Body of pancreas (tissue), 4 donors: ENCODE results near the gene BRSK1. TPM values are rescaled to one million over a fixed set of nuclear protein-coding genes. Genes with fewer than 3 reads are reported as not detected.
"Not testable (repeated sequence)": the region's sequence is repeated elsewhere in the genome, so short reads cannot be mapped to it uniquely, and the experiment has no call there.

ENCODE experiments used
- ATAC-seq: fragments of 150-250 bp; one replicate; pipeline ENCODE4 v1.9.1; 2016
- DNase-seq, 4 donors: peaks; one replicate each; pipeline ENCODE4 v3.0.0-alpha.2; 2019
- H3K27ac ChIP-seq, 4 donors: fragments of 200-600 bp; sonication (generic); 1 replicate in 3 of 4; 2 replicates in 1 of 4; pipeline versions ENCODE4 v1.5.1 to v1.6.1; 2016 to 2019; ENCODE audit warnings: mild to moderate bottlenecking in 1 of 4, mixed read lengths in 1 of 4, moderate library complexity in 1 of 4
- H3K27me3 ChIP-seq, 2 donors: fragments of 200-600 bp; sonication (generic); one replicate each; pipeline ENCODE4 v1.6.0; 2016; ENCODE audit warnings: mild to moderate bottlenecking in 1 of 2
- H3K36me3 ChIP-seq, 2 donors: fragments of 200-600 bp; sonication (generic); replicated peaks in 1 of 2; 2 replicates each; pipeline ENCODE4 v1.5.1; 2016; ENCODE audit warnings: low read depth in 2 of 2; ENCODE audit not compliant: insufficient read depth in 1 of 2
- H3K4me1 ChIP-seq: fragments of 200-600 bp; sonication (generic); one replicate; pipeline ENCODE4 v1.6.0; 2016
- H3K4me3 ChIP-seq, 2 donors: fragments of 200-600 bp; sonication (generic); 1 replicate in 1 of 2; 2 replicates in 1 of 2; pipeline ENCODE4 v1.5.1; 2016 to 2019
- H3K9me3 ChIP-seq, 3 donors: fragments of 200-600 bp; sonication (generic); 1 replicate in 2 of 3; 2 replicates in 1 of 3; pipeline ENCODE4 v1.5.1; 2016
- POLR2A ChIP-seq, 3 donors: fragments of 450-650 bp; IDR thresholded peaks; one replicate each; pipeline ENCODE4 v1.6.1; 2016; ENCODE audit warnings: antibody characterized with exemption in 3 of 3, mild to moderate bottlenecking in 2 of 3
- WGBS, 2 donors: methylation state at CpG; one replicate each; pipeline ENCODE4 v1.1.5; 2017; 5-methylcytosine and 5-hydroxymethylcytosine counted together
- intact Hi-C: fragments of 100-400 bp; cut with DNase I; formaldehyde crosslinking; loops from one replicate; pipeline ENCODE4 v1.15.1; 2023
- total RNA-seq, 2 donors: library from RNA; depleted of rRNA; stranded (reverse); fragments of >200 nt; gene quantifications; one replicate each; pipeline ENCODE4 v1.1.0, GENCODE V29; 2016
- TF ChIP-seq, protein P1 (sequence below), 7 experiments: fragments of 450-650 bp in 4 of 7; fragments of 200-600 bp in 3 of 7; sonication (generic) in 3 of 7; IDR thresholded peaks; one replicate each; pipeline ENCODE4 v1.5.1; 2016 to 2019; ENCODE audit warnings: antibody characterized with exemption in 7 of 7

BRSK1 gene
- total RNA-seq, 2 donors from 2014 or later: 0.66 to 1.0 TPM

DNA sequence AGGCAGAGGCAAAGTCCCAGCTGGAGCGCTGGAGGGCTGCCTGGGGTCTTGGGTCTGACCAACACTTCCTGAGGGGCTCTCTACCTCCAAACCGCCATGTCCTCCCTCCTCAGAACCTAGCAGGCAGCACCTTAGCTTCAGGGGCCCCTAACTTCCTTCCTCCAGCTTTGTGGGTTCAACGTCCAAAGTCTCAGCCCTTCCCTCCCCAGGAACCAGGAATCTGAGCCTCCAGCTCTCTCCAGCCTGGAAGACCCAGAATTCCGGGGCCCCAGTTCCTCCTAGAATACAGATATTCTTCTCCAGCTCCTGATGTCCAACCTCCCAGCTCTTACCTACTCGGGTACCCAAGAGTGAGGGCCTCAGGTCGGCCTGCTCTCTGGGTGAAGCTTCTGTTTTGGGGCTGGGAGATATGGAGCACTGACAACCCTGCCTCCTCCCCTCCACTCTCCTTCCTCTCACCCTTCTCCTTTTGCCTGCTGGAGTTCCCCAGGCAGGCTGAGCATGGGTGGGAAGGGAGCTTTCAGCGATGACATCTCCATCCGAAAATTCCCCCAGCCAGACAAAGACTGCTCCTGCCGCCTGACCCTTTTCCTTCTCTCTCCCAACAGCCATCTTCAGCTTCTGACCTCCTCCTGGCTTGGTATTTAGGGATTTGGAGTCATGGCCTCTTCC lies 37.8 kb downstream of the BRSK1 start:
- Histone ChIP-seq H3K4me1 (no peaks in the 10 kb centered on the region), H3K4me3 (no peak overlapping the region), H3K27me3 (no peaks in the 10 kb centered on the region), H3K9me3 (no peaks in the 10 kb centered on the region), H3K36me3 (no peaks in the 10 kb centered on the region), H3K27ac (no peak overlapping the region)
- intact Hi-C loops: no loop called here
- DNase-seq (no peak), ATAC-seq (no peak)
- no peak for TF ChIP-seq POLR2A (IDR thresholded peaks at IDR 0.05)
- TF ChIP-seq, protein P1, sequence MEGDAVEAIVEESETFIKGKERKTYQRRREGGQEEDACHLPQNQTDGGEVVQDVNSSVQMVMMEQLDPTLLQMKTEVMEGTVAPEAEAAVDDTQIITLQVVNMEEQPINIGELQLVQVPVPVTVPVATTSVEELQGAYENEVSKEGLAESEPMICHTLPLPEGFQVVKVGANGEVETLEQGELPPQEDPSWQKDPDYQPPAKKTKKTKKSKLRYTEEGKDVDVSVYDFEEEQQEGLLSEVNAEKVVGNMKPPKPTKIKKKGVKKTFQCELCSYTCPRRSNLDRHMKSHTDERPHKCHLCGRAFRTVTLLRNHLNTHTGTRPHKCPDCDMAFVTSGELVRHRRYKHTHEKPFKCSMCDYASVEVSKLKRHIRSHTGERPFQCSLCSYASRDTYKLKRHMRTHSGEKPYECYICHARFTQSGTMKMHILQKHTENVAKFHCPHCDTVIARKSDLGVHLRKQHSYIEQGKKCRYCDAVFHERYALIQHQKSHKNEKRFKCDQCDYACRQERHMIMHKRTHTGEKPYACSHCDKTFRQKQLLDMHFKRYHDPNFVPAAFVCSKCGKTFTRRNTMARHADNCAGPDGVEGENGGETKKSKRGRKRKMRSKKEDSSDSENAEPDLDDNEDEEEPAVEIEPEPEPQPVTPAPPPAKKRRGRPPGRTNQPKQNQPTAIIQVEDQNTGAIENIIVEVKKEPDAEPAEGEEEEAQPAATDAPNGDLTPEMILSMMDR (IDR thresholded peaks at IDR 0.05): no peak
- WGBS, 2 donors: 60 to 66% methylated on average over 9 of the region's 9 CpGs

DNA sequence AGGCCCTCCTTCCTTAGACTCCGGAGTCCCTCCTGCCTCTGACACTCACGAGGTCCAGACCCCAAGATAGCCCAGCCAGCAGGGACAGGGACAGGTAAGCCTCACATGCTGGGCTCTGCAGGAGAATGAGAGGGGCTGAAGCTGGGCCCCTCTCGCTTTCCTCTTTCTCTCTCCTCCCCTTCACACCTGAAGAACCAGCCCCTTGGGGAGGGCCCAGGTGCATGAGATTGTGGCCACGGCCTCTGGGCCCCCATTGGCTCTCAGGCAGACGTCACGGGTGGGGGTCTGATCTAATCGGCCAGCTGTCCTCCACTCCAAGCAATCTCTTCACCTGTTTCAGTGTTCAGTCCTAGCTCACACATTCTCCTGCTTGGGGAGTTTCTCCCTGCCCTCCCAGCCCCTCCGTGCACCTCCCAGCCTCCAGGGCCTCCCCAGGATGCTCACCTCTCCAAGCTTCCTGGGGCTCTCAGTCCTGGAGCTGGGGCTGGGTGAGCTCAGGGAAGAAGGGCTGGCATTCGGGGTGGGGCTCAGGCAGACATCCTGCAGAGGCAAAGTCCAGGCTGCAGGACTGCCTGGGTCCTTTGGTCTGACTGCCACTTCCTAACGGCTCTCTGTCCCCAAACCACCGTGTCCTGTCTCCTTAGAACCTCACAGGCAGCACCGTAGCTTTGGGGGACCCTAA lies 38.5 kb downstream of the BRSK1 start:
- WGBS, 2 donors: 32 to 34% methylated on average over 8 to 12 of the region's 12 CpGs
- Histone ChIP-seq H3K36me3 (no peaks in the 10 kb centered on the region), H3K4me3 (no peak overlapping the region), H3K27me3 (no peaks in the 10 kb centered on the region), H3K27ac (no peak overlapping the region), H3K9me3 (no peaks in the 10 kb centered on the region), H3K4me1 (no peaks in the 10 kb centered on the region)
- no peak for DNase-seq
- TF ChIP-seq, protein P1 (IDR thresholded peaks at IDR 0.05): no peak
- TF ChIP-seq POLR2A (IDR thresholded peaks at IDR 0.05): no peak
- ATAC-seq: no peak
- intact Hi-C loops: no loop called here

DNA sequence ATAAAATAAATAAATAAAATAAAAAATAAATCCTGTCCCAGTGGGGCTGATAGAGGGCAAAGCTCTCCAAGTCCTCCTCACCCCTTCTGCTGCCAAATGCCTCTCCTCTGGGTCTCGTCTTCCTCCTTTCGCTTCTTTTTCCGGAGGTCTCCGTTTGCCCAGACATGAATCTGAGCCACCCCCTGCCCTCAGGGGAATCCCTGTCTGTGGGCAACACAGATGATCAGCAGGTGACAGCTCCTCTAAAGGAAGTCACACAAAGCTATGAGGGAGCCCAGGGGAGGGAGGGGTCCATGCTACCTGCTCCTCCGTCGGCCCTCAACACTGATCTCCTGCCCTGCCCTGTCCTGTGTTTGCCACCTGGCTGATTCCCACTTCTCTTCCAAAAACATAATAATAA lies 40.9 kb downstream of the BRSK1 start:
- no peaks in the 10 kb centered on the region for H3K4me1 ChIP-seq
- DNase-seq (no peak), ATAC-seq (no peak)
- WGBS, 2 donors: 72 to 86% methylated on average over 6 of the region's 6 CpGs
- H3K36me3 ChIP-seq: no peaks in the 10 kb centered on the region
- no peak for TF ChIP-seq POLR2A (IDR thresholded peaks at IDR 0.05)
- TF ChIP-seq, protein P1 (IDR thresholded peaks at IDR 0.05): no peak
- no peaks in the 10 kb centered on the region for H3K27me3 ChIP-seq
- H3K9me3 ChIP-seq: no peaks in the 10 kb centered on the region
- intact Hi-C loops: no loop called here
- no peak overlapping the region for H3K4me3 ChIP-seq
- no peak overlapping the region for H3K27ac ChIP-seq

DNA sequence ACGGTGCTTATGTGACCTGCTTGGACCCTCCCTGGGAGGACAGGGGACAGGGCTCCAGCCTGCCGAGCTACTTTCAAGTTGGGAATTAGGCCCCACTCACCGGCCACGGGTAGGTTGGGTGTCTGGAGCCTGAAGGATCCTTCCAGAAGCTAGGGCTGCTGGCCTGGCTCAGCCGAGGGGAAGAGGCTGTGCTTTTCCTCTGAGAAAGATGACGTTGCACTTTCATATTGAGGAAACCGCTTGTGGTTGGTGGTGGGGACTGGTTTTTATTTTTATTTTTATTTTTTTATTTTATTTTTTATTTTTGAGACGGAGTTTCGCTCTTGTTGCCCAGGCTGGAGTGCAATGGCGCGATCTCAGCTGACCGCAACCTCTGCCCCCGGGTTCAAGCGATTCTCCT lies 41.4 kb downstream of the BRSK1 start, which contains the start of gene TMEM150B:
TMEM150B (minus strand) TSS at position 170 of the 400 bp plus-strand sequence. CDS start 4,305 bp downstream, outside the sequence.
- Histone ChIP-seq H3K4me3 (no peak within 1 kb of the TSS), H3K27me3 (no peaks in the 10 kb centered on the region), H3K4me1 (no peaks in the 10 kb centered on the region), H3K9me3 (no peaks in the 10 kb centered on the region), H3K27ac (peak within 1 kb of the TSS in 1 of 4 donors; percentile 36), H3K36me3 (no peaks in the 10 kb centered on the region)
- WGBS, 2 donors: 66 to 83% methylated on average over 13 to 14 of the region's 14 CpGs
- ATAC-seq: no peak
- TF ChIP-seq, protein P1 (IDR thresholded peaks at IDR 0.05): no peak
- TF ChIP-seq POLR2A (IDR thresholded peaks at IDR 0.05): no peak
- intact Hi-C loops: no loop called here
- no peak for DNase-seq

DNA sequence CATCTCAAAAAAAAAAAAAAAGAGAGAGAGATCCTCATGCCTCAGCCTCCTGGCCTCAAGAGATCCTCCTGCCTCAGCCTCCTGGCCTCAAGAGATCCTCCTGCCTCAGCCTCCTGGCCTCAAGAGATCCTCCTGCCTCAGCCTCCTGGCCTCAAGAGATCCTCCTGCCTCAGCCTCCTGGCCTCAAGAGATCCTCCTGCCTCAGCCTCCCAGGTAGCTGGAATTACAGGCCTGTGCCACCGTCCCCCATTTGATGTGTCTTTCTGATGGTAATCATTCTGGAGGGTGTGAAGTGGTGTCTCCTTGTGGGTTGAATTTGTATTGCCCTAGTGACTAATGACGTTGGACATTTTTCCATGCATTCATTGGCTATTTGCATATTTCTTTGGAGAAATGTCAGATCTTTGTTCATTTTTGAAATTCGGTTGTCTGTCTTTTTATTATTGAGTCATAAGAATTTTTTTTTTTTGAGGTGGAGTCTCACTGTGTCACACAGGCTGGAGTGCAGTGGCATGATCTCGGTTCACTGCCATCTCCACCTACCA lies 45.0 kb downstream of the BRSK1 start:
- DNase-seq, intact Hi-C loops, H3K4me1 ChIP-seq, H3K27ac ChIP-seq, H3K36me3 ChIP-seq, H3K9me3 ChIP-seq, H3K27me3 ChIP-seq, H3K4me3 ChIP-seq, ATAC-seq: not testable (repeated sequence)
- 65 to 82% methylated on average over 4 of the region's 4 CpGs for WGBS, 2 donors

DNA sequence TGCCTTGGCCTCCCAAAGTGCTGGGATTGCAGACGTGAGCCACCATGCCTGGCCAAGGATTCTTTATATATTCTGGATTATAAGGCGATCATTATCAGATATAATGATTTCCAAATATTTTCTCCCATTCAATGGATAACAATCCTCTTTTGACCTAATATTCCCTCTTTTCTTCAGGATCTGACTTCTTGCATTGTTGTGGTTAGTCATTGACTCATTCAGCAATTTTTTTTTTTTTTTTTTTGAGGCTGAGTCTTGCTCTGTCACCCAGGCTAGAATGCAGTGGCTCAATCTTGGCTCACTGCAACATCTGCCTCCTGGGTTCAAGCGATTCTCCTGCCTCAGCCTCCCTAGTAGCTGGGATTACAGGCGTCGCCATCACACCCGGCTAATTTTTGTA lies 46.0 kb downstream of the BRSK1 start:
- 80% methylated on average over 6 of the region's 6 CpGs for WGBS, 2 donors
- H3K4me1 ChIP-seq, DNase-seq, H3K27ac ChIP-seq, H3K9me3 ChIP-seq, H3K36me3 ChIP-seq, H3K27me3 ChIP-seq, ATAC-seq, H3K4me3 ChIP-seq, intact Hi-C loops: not testable (repeated sequence)
